Testis (tissue), 2 donors: Measurements from ENCODE around the gene PRKG1.

Source experiments
- CTCF ChIP-seq, 3 experiments: fragments of 450-650 bp in 2 of 3; fragments of 200-600 bp in 1 of 3; sonication (generic) in 1 of 3; IDR thresholded peaks; one replicate each; pipeline ENCODE4 v1.5.1; 2016 to 2019; ENCODE audit warnings: antibody characterized with exemption in 3 of 3, mild to moderate bottlenecking in 2 of 3, moderate library complexity in 1 of 3
- POLR2A ChIP-seq: fragments of 450-650 bp; IDR thresholded peaks from one replicate; pipeline ENCODE4 v1.6.1; 2017; ENCODE audit warnings: antibody characterized with exemption, mild to moderate bottlenecking, moderate library complexity

- TF ChIP-seq POLR2A (no peak), CTCF (IDR thresholded peaks at IDR 0.05) (no peak)
Observed at GRCh38 chr10:51034769-51035168, 39.5 kb upstream of the PRKG1 start.
